ENCODE data around the gene SULT1C4. TPM values are rescaled to one million over a fixed set of nuclear protein-coding genes. Genes with fewer than 3 reads are reported as not detected.

Gene SULT1C4
- total RNA-seq, 1 experiment from 2014 or later, result 4.3 TPM

GRCh38 chr2:108412995-108413710 lies 35.4 kb downstream of the SULT1C4 start:
- ChIA-PET CTCF (no interaction called here), POLR2A (no interaction called here)
- DNase-seq (ENCODE audit: low spot score) (no peak), ATAC-seq (no peak)
- H3K36me3 Mint-ChIP-seq, result no peaks in the 10 kb centered on the region; the same call in 1 of the 2 replicates
- TF ChIP-seq FOXP1 (CRISPR knock-in tag; IDR thresholded peaks at IDR 0.05; ENCODE audit: borderline replicate concordance) (no peak), SMAD3 (CRISPR knock-in tag; IDR thresholded peaks at IDR 0.05; ENCODE audit: borderline replicate concordance) (no peak), NFE2L1 (CRISPR knock-in tag; IDR thresholded peaks at IDR 0.05) (no peak), ZMAT4 (CRISPR knock-in tag; IDR thresholded peaks at IDR 0.05) (no peak), MLX (CRISPR knock-in tag; IDR thresholded peaks at IDR 0.05) (no peak), PRRX2 (CRISPR knock-in tag; IDR thresholded peaks at IDR 0.05) (no peak), RELA (CRISPR knock-in tag; IDR thresholded peaks at IDR 0.05; ENCODE audit: borderline replicate concordance) (no peak), IRF1 (CRISPR knock-in tag; IDR thresholded peaks at IDR 0.05) (no peak), CBFB (CRISPR knock-in tag; IDR thresholded peaks at IDR 0.05; ENCODE audit: low read depth) (no peak), SMAD4 (CRISPR knock-in tag; IDR thresholded peaks at IDR 0.05) (no peak), ETV6 (CRISPR knock-in tag; IDR thresholded peaks at IDR 0.05) (no peak), TP53 (CRISPR knock-in tag; IDR thresholded peaks at IDR 0.05) (no peak), ZNF263 (CRISPR knock-in tag; IDR thresholded peaks at IDR 0.05; ENCODE audit: low read depth) (no peak), ATF2 (CRISPR knock-in tag; IDR thresholded peaks at IDR 0.05; ENCODE audit: borderline replicate concordance, low read depth) (no peak), ELF4 (CRISPR knock-in tag; IDR thresholded peaks at IDR 0.05; ENCODE audit: low read depth) (no peak)
- TF ChIP-seq, protein P1, sequence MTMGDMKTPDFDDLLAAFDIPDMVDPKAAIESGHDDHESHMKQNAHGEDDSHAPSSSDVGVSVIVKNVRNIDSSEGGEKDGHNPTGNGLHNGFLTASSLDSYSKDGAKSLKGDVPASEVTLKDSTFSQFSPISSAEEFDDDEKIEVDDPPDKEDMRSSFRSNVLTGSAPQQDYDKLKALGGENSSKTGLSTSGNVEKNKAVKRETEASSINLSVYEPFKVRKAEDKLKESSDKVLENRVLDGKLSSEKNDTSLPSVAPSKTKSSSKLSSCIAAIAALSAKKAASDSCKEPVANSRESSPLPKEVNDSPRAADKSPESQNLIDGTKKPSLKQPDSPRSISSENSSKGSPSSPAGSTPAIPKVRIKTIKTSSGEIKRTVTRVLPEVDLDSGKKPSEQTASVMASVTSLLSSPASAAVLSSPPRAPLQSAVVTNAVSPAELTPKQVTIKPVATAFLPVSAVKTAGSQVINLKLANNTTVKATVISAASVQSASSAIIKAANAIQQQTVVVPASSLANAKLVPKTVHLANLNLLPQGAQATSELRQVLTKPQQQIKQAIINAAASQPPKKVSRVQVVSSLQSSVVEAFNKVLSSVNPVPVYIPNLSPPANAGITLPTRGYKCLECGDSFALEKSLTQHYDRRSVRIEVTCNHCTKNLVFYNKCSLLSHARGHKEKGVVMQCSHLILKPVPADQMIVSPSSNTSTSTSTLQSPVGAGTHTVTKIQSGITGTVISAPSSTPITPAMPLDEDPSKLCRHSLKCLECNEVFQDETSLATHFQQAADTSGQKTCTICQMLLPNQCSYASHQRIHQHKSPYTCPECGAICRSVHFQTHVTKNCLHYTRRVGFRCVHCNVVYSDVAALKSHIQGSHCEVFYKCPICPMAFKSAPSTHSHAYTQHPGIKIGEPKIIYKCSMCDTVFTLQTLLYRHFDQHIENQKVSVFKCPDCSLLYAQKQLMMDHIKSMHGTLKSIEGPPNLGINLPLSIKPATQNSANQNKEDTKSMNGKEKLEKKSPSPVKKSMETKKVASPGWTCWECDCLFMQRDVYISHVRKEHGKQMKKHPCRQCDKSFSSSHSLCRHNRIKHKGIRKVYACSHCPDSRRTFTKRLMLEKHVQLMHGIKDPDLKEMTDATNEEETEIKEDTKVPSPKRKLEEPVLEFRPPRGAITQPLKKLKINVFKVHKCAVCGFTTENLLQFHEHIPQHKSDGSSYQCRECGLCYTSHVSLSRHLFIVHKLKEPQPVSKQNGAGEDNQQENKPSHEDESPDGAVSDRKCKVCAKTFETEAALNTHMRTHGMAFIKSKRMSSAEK (CRISPR knock-in tag; IDR thresholded peaks at IDR 0.05; ENCODE audit: borderline replicate concordance), result no peak
- TF ChIP-seq, protein P2, sequence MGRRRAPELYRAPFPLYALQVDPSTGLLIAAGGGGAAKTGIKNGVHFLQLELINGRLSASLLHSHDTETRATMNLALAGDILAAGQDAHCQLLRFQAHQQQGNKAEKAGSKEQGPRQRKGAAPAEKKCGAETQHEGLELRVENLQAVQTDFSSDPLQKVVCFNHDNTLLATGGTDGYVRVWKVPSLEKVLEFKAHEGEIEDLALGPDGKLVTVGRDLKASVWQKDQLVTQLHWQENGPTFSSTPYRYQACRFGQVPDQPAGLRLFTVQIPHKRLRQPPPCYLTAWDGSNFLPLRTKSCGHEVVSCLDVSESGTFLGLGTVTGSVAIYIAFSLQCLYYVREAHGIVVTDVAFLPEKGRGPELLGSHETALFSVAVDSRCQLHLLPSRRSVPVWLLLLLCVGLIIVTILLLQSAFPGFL (CRISPR knock-in tag; IDR thresholded peaks at IDR 0.05; ENCODE audit: borderline replicate concordance), result no peak
- peaks cover 4% of the 10 kb centered on the region; the same call in 1 of the 2 replicates for H3K4me1 Mint-ChIP-seq
- H3K27ac Mint-ChIP-seq, result no peak overlapping the region
- H3K9me3 Mint-ChIP-seq, result peaks cover 15% of the 10 kb centered on the region
- H3K27me3 Mint-ChIP-seq (ENCODE audit: low read depth), result no peaks in the 10 kb centered on the region; the same call in 1 of the 2 replicates
- no peak overlapping the region for H3K4me3 Mint-ChIP-seq

All from WTC11 (cell line).